Keratinocyte (primary cell): ENCODE results near the gene KBTBD4. TPM values are rescaled to one million over a fixed set of nuclear protein-coding genes. Genes with fewer than 3 reads are reported as not detected.

Experiments
- DNase-seq: peaks from one replicate; pipeline ENCODE4 v3.0.0-alpha.2; 2011; ENCODE audit warnings: low read depth, missing footprints, low spot score
- FAIRE-seq: peaks from 2 replicates; lab custom pipeline; 2011; peaks lifted over from hg19 to GRCh38; lab: Jason Lieb, UNC
- H2AFZ ChIP-seq: 2 replicates; pipeline ENCODE4 v1.6.0; 2012; ENCODE audit warnings: low read length, control low read depth, inconsistent platforms; ENCODE audit not compliant: control insufficient read depth
- H3K27ac ChIP-seq: 2 replicates; pipeline ENCODE4 v1.5.1; 2011; ENCODE audit warnings: low read length; ENCODE audit not compliant: control insufficient read depth, insufficient read depth
- H3K27me3 ChIP-seq: 3 replicates; pipeline ENCODE4 v1.6.0; 2011; ENCODE audit warnings: low read length; ENCODE audit not compliant: control insufficient read depth, insufficient read depth; ENCODE audit errors: extremely low read depth
- H3K36me3 ChIP-seq, 2 experiments: 2 replicates in 1 of 2; 3 replicates in 1 of 2; pipeline ENCODE4 v1.5.1; 2011; ENCODE audit warnings: low read length in 2 of 2, mild to moderate bottlenecking in 1 of 2; ENCODE audit not compliant: control insufficient read depth in 2 of 2, insufficient read depth in 2 of 2; ENCODE audit errors: extremely low read depth in 1 of 2
- H3K4me1 ChIP-seq: 3 replicates; pipeline ENCODE4 v1.5.1; 2011; ENCODE audit warnings: low read length; ENCODE audit not compliant: control insufficient read depth, insufficient read depth; ENCODE audit errors: extremely low read depth
- H3K4me2 ChIP-seq: 3 replicates; pipeline ENCODE4 v1.6.0; 2011; ENCODE audit warnings: low read depth, low read length; ENCODE audit not compliant: control insufficient read depth, insufficient read depth; ENCODE audit errors: extremely low read depth
- H3K4me3 ChIP-seq, 3 experiments: fragments of 200-600 bp in 1 of 3; sonication (generic) in 1 of 3; 2 replicates in 2 of 3; 3 replicates in 1 of 3; pipeline ENCODE4 v1.5.1; 2011 to 2016; ENCODE audit warnings: low read length in 3 of 3, mild to moderate bottlenecking in 3 of 3, control low read depth in 2 of 3, inconsistent platforms in 1 of 3, low read depth in 1 of 3, mixed read lengths in 1 of 3, mixed run types in 1 of 3, moderate library complexity in 1 of 3; ENCODE audit not compliant: control insufficient read depth in 2 of 3, insufficient read depth in 2 of 3; ENCODE audit errors: extremely low read depth in 1 of 3
- H3K79me2 ChIP-seq: 2 replicates; pipeline ENCODE4 v1.6.0; 2012; ENCODE audit warnings: low read length; ENCODE audit not compliant: control insufficient read depth, insufficient read depth
- H3K9ac ChIP-seq: 3 replicates; pipeline ENCODE4 v1.6.0; 2011; ENCODE audit warnings: low read length; ENCODE audit not compliant: control insufficient read depth, insufficient read depth; ENCODE audit errors: extremely low read depth
- H3K9me1 ChIP-seq: 3 replicates; pipeline ENCODE4 v1.6.0; 2011; ENCODE audit warnings: low read length; ENCODE audit not compliant: control insufficient read depth, insufficient read depth; ENCODE audit errors: extremely low read depth
- H3K9me3 ChIP-seq: 2 replicates; pipeline ENCODE4 v1.5.1; 2012; ENCODE audit warnings: low read depth, low read length; ENCODE audit not compliant: control insufficient read depth
- H4K20me1 ChIP-seq: 3 replicates; pipeline ENCODE4 v1.6.0; 2011; ENCODE audit warnings: low read length; ENCODE audit not compliant: control insufficient read depth, insufficient read depth; ENCODE audit errors: extremely low read depth
- CTCF ChIP-seq, 3 experiments: IDR thresholded peaks in 1 of 3; conservative IDR thresholded peaks in 1 of 3; optimal IDR thresholded peaks in 1 of 3; 2 replicates in 2 of 3; 3 replicates in 1 of 3; pipeline versions ENCODE3 to v1.5.1; 2011; ENCODE audit warnings: low read length in 3 of 3, mild to moderate bottlenecking in 3 of 3, moderate library complexity in 2 of 3, control low read depth in 1 of 3, inconsistent platforms in 1 of 3; ENCODE audit not compliant: insufficient read depth in 2 of 3; ENCODE audit errors: extremely low read depth in 1 of 3
- EZH2 ChIP-seq: IDR thresholded peaks from one replicate; pipeline ENCODE4 v1.6.1; 2012; ENCODE audit warnings: inconsistent platforms, mild to moderate bottlenecking, low read length, moderate library complexity
- dilution Hi-C: fragments of 300-500 bp; cut with MboI; formaldehyde crosslinking; loops from one replicate; pipeline ENCODE4 v1.7.0; 2020; ENCODE audit warnings: low sequenced_read_pairs; ENCODE audit not compliant: extremely low pct_ligation_motif_present
- polyA plus RNA-seq, 5 experiments: library from polyadenylated mRNA; depleted of rRNA in 3 of 5; stranded (reverse) in 3 of 5; stranded (forward) in 1 of 5; unstranded in 1 of 5; fragments of >200 nt; gene quantifications; 1 replicate in 1 of 5; 2 replicates in 3 of 5; 3 replicates in 1 of 5; pipeline versions ENCODE4 v1.2.1 to v1.2.3, GENCODE V29; 2011 to 2012; ENCODE audit warnings: missing spikeins in 2 of 5, low read depth in 1 of 5, low replicate concordance in 1 of 5

KBTBD4 gene
- polyA plus RNA-seq, 1 donor (not counting 4 experiments of a cell fraction or from before 2014, with no cell fraction given): 15.4 TPM

GRCh38 chr11:47606731-47607130 is 28.0 kb upstream of the KBTBD4 start:
- Histone ChIP-seq H3K4me3 (no peak overlapping the region), H3K27ac (no peak overlapping the region), H3K9ac (no peak overlapping the region), H4K20me1 (no peaks in the 10 kb centered on the region), H3K9me3 (no peaks in the 10 kb centered on the region), H3K9me1 (no peaks in the 10 kb centered on the region), H3K4me2 (no peak overlapping the region), H3K36me3 (no peaks in the 10 kb centered on the region), H3K27me3 (no peaks in the 10 kb centered on the region), H2AFZ (no peak overlapping the region), H3K79me2 (no peaks in the 10 kb centered on the region), H3K4me1 (no peaks in the 10 kb centered on the region)
- DNase-seq (no peak), FAIRE-seq (no peak)
- dilution Hi-C loops: no loop called here
- no peak for TF ChIP-seq EZH2

GRCh38 chr11:47605921-47606320 is 27.2 kb upstream of the KBTBD4 start:
- TF ChIP-seq EZH2: no peak
- no peak for TF ChIP-seq CTCF (optimal IDR thresholded peaks at IDR 0.05 in 1 of 3, IDR thresholded peaks at IDR 0.05 in 1 of 3, conservative IDR thresholded peaks at IDR 0.05 in 1 of 3; ENCODE audit: extremely low read depth in 1 of 3, insufficient read depth in 2 of 3, low read length in 3 of 3)
- no peak for FAIRE-seq
- Histone ChIP-seq H3K79me2 (no peaks in the 10 kb centered on the region), H3K4me2 (no peak overlapping the region), H3K9me3 (no peaks in the 10 kb centered on the region), H3K4me3 (no peak overlapping the region), H4K20me1 (no peaks in the 10 kb centered on the region), H3K27ac (no peak overlapping the region), H3K36me3 (no peaks in the 10 kb centered on the region), H3K4me1 (no peaks in the 10 kb centered on the region), H3K27me3 (no peaks in the 10 kb centered on the region), H2AFZ (no peak overlapping the region), H3K9me1 (no peaks in the 10 kb centered on the region), H3K9ac (no peak overlapping the region)
- no peak for DNase-seq
- dilution Hi-C loops: no loop called here

- no peaks in the 10 kb centered on the region for H3K27me3 ChIP-seq
- H3K27ac ChIP-seq: no peak overlapping the region
- H3K4me3 ChIP-seq: no peak overlapping the region
- TF ChIP-seq CTCF (optimal IDR thresholded peaks at IDR 0.05 in 1 of 3, IDR thresholded peaks at IDR 0.05 in 1 of 3, conservative IDR thresholded peaks at IDR 0.05 in 1 of 3; ENCODE audit: extremely low read depth in 1 of 3, insufficient read depth in 2 of 3, low read length in 3 of 3) (no peak), EZH2 (no peak)
- dilution Hi-C loops: no loop called here
- no peak overlapping the region for H2AFZ ChIP-seq
- no peak overlapping the region for H3K9ac ChIP-seq
- no peaks in the 10 kb centered on the region for H3K4me1 ChIP-seq
- no peaks in the 10 kb centered on the region for H3K9me1 ChIP-seq
- H3K79me2 ChIP-seq: no peaks in the 10 kb centered on the region
- no peak overlapping the region for H3K4me2 ChIP-seq
- H3K36me3 ChIP-seq: no peaks in the 10 kb centered on the region
- H3K9me3 ChIP-seq: no peaks in the 10 kb centered on the region
- no peak for FAIRE-seq
- DNase-seq: no peak
- H4K20me1 ChIP-seq: no peaks in the 10 kb centered on the region
Observed at GRCh38 chr11:47603295-47603694, 24.5 kb upstream of the KBTBD4 start.
